ENCODE results near the gene SMARCB1.

The SMARCB1 gene

GRCh38 chr22:23791738-23792645 lies 5.2 kb downstream of the SMARCB1 start:
- no peak overlapping the region for H3K27ac ChIP-seq

DNA sequence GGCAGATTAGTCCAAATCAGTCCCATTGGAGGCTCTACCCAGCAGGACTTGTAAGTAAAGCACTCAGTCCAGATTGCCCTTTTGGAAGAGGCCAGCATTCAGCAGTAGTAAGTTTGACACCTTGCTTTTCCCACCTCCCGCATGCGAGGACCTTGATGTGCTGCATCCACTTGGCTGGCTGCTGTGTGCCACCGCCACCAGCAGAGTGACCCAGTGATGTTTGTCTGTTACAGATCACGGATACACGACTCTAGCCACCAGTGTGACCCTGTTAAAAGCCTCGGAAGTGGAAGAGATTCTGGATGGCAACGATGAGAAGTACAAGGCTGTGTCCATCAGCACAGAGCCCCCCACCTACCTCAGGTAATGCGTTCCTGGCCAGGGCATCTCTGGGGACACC lies 6.6 kb downstream of the SMARCB1 start:
- no peaks in the 10 kb centered on the region for H3K27me3 ChIP-seq (ENCODE audit: insufficient read depth, low read depth, severe bottlenecking)
- no peak overlapping the region for H3K27ac ChIP-seq
- no peaks in the 10 kb centered on the region for H3K9me3 ChIP-seq (ENCODE audit: severe bottlenecking)
- DNase-seq = no peak
- TF ChIP-seq, protein P1, sequence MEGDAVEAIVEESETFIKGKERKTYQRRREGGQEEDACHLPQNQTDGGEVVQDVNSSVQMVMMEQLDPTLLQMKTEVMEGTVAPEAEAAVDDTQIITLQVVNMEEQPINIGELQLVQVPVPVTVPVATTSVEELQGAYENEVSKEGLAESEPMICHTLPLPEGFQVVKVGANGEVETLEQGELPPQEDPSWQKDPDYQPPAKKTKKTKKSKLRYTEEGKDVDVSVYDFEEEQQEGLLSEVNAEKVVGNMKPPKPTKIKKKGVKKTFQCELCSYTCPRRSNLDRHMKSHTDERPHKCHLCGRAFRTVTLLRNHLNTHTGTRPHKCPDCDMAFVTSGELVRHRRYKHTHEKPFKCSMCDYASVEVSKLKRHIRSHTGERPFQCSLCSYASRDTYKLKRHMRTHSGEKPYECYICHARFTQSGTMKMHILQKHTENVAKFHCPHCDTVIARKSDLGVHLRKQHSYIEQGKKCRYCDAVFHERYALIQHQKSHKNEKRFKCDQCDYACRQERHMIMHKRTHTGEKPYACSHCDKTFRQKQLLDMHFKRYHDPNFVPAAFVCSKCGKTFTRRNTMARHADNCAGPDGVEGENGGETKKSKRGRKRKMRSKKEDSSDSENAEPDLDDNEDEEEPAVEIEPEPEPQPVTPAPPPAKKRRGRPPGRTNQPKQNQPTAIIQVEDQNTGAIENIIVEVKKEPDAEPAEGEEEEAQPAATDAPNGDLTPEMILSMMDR (IDR thresholded peaks at IDR 0.05; ENCODE audit: low read depth, low read length) = no peak
- H3K4me3 ChIP-seq (ENCODE audit: low read depth, low read length) = no peak overlapping the region
- H3K36me3 ChIP-seq = peaks cover 89% of the 10 kb centered on the region

More at GRCh38 chr22:23791738-23792645, 5.2 kb downstream of the SMARCB1 start:
- no peak for DNase-seq
- TF ChIP-seq, protein P1 (IDR thresholded peaks at IDR 0.05; ENCODE audit: low read depth, low read length) = no peak
- Histone ChIP-seq H3K9me3 (ENCODE audit: severe bottlenecking) (no peaks in the 10 kb centered on the region), H3K4me3 (ENCODE audit: low read depth, low read length) (no peak overlapping the region), H3K27me3 (ENCODE audit: insufficient read depth, low read depth, severe bottlenecking) (no peaks in the 10 kb centered on the region), H3K36me3 (peaks cover 83% of the 10 kb centered on the region)

- H3K27me3 ChIP-seq (ENCODE audit: insufficient read depth, low read depth, severe bottlenecking) = no peaks in the 10 kb centered on the region
- H3K36me3 ChIP-seq = peaks cover 85% of the 10 kb centered on the region
- TF ChIP-seq, protein P1 (IDR thresholded peaks at IDR 0.05; ENCODE audit: low read depth, low read length) = no peak
- no peaks in the 10 kb centered on the region for H3K9me3 ChIP-seq (ENCODE audit: severe bottlenecking)
- H3K4me3 ChIP-seq (ENCODE audit: low read depth, low read length) = no peak overlapping the region
- no peak overlapping the region for H3K27ac ChIP-seq
- DNase-seq = no peak
These were observed 9.7 kb downstream of the SMARCB1 start for GRCh38 chr22:23796461-23796860.

GRCh38 chr22:23800297-23801237 lies 13.8 kb downstream of the SMARCB1 start:
- no peak for DNase-seq
- Histone ChIP-seq H3K9me3 (ENCODE audit: severe bottlenecking) (no peaks in the 10 kb centered on the region), H3K36me3 (peaks cover 86% of the 10 kb centered on the region), H3K4me3 (ENCODE audit: low read depth, low read length) (no peak overlapping the region), H3K27ac (no peak overlapping the region), H3K27me3 (ENCODE audit: insufficient read depth, low read depth, severe bottlenecking) (no peaks in the 10 kb centered on the region)
- TF ChIP-seq, protein P1 (IDR thresholded peaks at IDR 0.05; ENCODE audit: low read depth, low read length) = no peak

DNA sequence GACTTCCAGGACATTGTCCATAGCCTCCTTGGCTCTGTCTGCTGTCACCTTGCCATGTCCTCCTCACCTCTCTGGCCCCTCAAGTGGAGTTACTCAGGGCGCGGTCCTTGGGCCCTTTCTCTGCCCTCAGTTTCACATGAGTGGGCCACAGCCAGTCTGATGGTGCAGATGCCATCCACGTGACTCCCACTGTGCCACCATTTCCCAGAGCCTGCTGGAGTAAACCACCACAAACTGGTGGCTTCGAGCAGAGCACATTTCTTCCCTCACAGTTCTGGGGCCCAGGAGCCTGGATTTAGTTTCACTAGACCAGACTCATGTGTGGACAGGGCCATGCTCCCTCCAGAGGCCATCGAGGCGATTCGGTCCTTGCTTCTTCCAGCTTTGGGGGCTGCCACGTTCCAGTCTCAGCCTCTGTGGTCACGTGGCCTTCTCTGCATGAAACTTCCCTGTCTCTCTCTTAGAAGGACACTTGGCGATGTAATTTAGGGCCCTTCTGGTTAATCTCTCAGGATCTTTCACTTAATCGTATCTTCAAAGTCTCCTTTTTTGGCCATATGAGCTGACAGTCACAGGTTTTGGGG lies 14.6 kb downstream of the SMARCB1 start:
- no peak overlapping the region for H3K4me3 ChIP-seq (ENCODE audit: low read depth, low read length)

More for the DNA sequence above, 14.6 kb downstream of the SMARCB1 start:
- peaks cover 87% of the 10 kb centered on the region for H3K36me3 ChIP-seq
- DNase-seq = no peak
- no peak overlapping the region for H3K27ac ChIP-seq
- TF ChIP-seq, protein P1 (IDR thresholded peaks at IDR 0.05; ENCODE audit: low read depth, low read length) = no peak
- H3K27me3 ChIP-seq (ENCODE audit: insufficient read depth, low read depth, severe bottlenecking) = no peaks in the 10 kb centered on the region
- no peaks in the 10 kb centered on the region for H3K9me3 ChIP-seq (ENCODE audit: severe bottlenecking)

All from WERI-Rb-1 (cell line).